Activated CD4-positive, alpha-beta T cell treated with anti-CD3 and anti-CD28 coated beads for 48 hours (primary cell): ENCODE results near the gene SLC12A7.
"Not testable (repeated sequence)": the region's sequence is repeated elsewhere in the genome, so short reads cannot be mapped to it uniquely, and the experiment has no call there.

Experiments
- DNase-seq: peaks from one replicate; pipeline ENCODE4 v3.0.0-alpha.2; 2020

Gene SLC12A7

GRCh38 chr5:1094670-1095190, 17.1 kb downstream of the SLC12A7 start:
- DNase-seq = no peak

GRCh38 chr5:1093361-1093760, 18.5 kb downstream of the SLC12A7 start:
- no peak for DNase-seq

- no peak for DNase-seq
Measured at GRCh38 chr5:1092122-1092521, 19.7 kb downstream of the SLC12A7 start.

- no peak for DNase-seq
Measured at GRCh38 chr5:1091632-1092031, 20.2 kb downstream of the SLC12A7 start.

- no peak for DNase-seq
Measured at GRCh38 chr5:1090538-1090937, 21.3 kb downstream of the SLC12A7 start.

- DNase-seq = no peak
Measured at GRCh38 chr5:1089621-1090040, 22.2 kb downstream of the SLC12A7 start.

- no peak for DNase-seq
Measured at GRCh38 chr5:1089146-1089545, 22.7 kb downstream of the SLC12A7 start.

- DNase-seq = no peak
Measured at GRCh38 chr5:1088726-1089125, 23.1 kb downstream of the SLC12A7 start.

GRCh38 chr5:1088031-1088430, 23.8 kb downstream of the SLC12A7 start:
- no peak for DNase-seq

- DNase-seq = no peak
Measured at GRCh38 chr5:1087428-1087827, 24.4 kb downstream of the SLC12A7 start.

GRCh38 chr5:1086871-1087270, 25.0 kb downstream of the SLC12A7 start:
- DNase-seq = no peak

GRCh38 chr5:1086137-1086536, 25.7 kb downstream of the SLC12A7 start:
- no peak for DNase-seq

GRCh38 chr5:1085391-1085790, 26.5 kb downstream of the SLC12A7 start:
- DNase-seq = no peak

GRCh38 chr5:1083823-1084605, 27.8 kb downstream of the SLC12A7 start:
- no peak for DNase-seq

GRCh38 chr5:1083026-1083425, 28.8 kb downstream of the SLC12A7 start:
- not testable (repeated sequence) for DNase-seq

- no peak for DNase-seq
Measured at GRCh38 chr5:1081519-1081918, 30.3 kb downstream of the SLC12A7 start.

- DNase-seq = no peak
Measured at GRCh38 chr5:1080432-1080831, 31.4 kb downstream of the SLC12A7 start.

GRCh38 chr5:1079961-1080360, 31.9 kb downstream of the SLC12A7 start:
- no peak for DNase-seq

- DNase-seq = no peak
Measured at GRCh38 chr5:1079486-1079885, 32.4 kb downstream of the SLC12A7 start.

- DNase-seq = no peak
Measured at GRCh38 chr5:1078851-1079250, 33.0 kb downstream of the SLC12A7 start.

GRCh38 chr5:1078206-1078605, 33.7 kb downstream of the SLC12A7 start:
- DNase-seq = no peak

- no peak for DNase-seq
Measured at GRCh38 chr5:1077491-1078020, 34.3 kb downstream of the SLC12A7 start.

GRCh38 chr5:1077026-1077425, 34.8 kb downstream of the SLC12A7 start:
- no peak for DNase-seq

- no peak for DNase-seq
Measured at GRCh38 chr5:1076406-1076805, 35.5 kb downstream of the SLC12A7 start.

- no peak for DNase-seq
Measured at GRCh38 chr5:1075931-1076330, 35.9 kb downstream of the SLC12A7 start.
